ENCODE measurements around the gene BET1. TPM values are rescaled to one million over a fixed set of nuclear protein-coding genes. Genes with fewer than 3 reads are reported as not detected.

BET1 gene
- total RNA-seq, 1 experiment from 2014 or later, result 14.3 TPM

DNA sequence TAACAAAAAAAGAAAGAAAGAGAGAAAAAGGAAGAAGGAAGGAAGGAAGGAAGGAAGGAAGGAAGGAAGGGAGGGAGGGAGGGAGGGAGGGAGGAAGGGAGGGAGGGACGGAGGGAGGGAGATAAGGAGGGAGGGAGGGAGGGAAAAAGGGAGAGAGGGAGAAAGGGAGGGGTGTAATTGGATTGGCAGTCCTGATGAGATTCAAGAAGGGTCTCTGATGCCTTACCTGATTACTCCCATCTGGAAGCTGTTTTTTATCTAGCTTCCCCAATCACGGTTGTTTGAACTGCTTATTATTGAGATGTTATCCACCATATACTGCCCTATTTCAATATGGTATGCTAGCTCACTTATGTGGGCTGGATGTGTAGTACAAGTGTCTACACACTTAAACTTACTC is 55.3 kb downstream of the BET1 start:
- ChIA-PET POLR2A (no interaction called here), CTCF (no interaction called here)
- intact Hi-C loops (cut with micrococcal nuclease; ENCODE audit: unreplicated experiment), result no loop called here
- TF ChIP-seq TCF7L2 (IDR thresholded peaks at IDR 0.05; ENCODE audit: low read depth, low read length) (no peak), SIN3A (IDR thresholded peaks at IDR 0.05; ENCODE audit: borderline replicate concordance, insufficient read depth, low read depth, low read length) (no peak), POLR2AphosphoS5 (IDR thresholded peaks at IDR 0.05; ENCODE audit: low read depth, low read length) (no peak)
- TF ChIP-seq, protein P1, sequence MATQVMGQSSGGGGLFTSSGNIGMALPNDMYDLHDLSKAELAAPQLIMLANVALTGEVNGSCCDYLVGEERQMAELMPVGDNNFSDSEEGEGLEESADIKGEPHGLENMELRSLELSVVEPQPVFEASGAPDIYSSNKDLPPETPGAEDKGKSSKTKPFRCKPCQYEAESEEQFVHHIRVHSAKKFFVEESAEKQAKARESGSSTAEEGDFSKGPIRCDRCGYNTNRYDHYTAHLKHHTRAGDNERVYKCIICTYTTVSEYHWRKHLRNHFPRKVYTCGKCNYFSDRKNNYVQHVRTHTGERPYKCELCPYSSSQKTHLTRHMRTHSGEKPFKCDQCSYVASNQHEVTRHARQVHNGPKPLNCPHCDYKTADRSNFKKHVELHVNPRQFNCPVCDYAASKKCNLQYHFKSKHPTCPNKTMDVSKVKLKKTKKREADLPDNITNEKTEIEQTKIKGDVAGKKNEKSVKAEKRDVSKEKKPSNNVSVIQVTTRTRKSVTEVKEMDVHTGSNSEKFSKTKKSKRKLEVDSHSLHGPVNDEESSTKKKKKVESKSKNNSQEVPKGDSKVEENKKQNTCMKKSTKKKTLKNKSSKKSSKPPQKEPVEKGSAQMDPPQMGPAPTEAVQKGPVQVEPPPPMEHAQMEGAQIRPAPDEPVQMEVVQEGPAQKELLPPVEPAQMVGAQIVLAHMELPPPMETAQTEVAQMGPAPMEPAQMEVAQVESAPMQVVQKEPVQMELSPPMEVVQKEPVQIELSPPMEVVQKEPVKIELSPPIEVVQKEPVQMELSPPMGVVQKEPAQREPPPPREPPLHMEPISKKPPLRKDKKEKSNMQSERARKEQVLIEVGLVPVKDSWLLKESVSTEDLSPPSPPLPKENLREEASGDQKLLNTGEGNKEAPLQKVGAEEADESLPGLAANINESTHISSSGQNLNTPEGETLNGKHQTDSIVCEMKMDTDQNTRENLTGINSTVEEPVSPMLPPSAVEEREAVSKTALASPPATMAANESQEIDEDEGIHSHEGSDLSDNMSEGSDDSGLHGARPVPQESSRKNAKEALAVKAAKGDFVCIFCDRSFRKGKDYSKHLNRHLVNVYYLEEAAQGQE (IDR thresholded peaks at IDR 0.05; ENCODE audit: insufficient read depth in 1 of 2, low read depth in 2 of 2, low read length in 1 of 2), result no peak
- TF ChIP-seq, protein P2, sequence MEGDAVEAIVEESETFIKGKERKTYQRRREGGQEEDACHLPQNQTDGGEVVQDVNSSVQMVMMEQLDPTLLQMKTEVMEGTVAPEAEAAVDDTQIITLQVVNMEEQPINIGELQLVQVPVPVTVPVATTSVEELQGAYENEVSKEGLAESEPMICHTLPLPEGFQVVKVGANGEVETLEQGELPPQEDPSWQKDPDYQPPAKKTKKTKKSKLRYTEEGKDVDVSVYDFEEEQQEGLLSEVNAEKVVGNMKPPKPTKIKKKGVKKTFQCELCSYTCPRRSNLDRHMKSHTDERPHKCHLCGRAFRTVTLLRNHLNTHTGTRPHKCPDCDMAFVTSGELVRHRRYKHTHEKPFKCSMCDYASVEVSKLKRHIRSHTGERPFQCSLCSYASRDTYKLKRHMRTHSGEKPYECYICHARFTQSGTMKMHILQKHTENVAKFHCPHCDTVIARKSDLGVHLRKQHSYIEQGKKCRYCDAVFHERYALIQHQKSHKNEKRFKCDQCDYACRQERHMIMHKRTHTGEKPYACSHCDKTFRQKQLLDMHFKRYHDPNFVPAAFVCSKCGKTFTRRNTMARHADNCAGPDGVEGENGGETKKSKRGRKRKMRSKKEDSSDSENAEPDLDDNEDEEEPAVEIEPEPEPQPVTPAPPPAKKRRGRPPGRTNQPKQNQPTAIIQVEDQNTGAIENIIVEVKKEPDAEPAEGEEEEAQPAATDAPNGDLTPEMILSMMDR (IDR thresholded peaks at IDR 0.05), result no peak
- no peak for DNase-seq (ENCODE audit: low read depth, low spot score)
- Histone ChIP-seq H3K36me3 (ENCODE audit: control insufficient read depth, insufficient read depth, low read length) (no peaks in the 10 kb centered on the region), H3K4me3 (ENCODE audit: low read depth in 2 of 2, low read length in 2 of 2) (no peak overlapping the region), H3K9me3 (ENCODE audit: control insufficient read depth, insufficient read depth, low read depth, low read length) (no peaks in the 10 kb centered on the region), H3K27me3 (ENCODE audit: control insufficient read depth, insufficient read depth, low read length) (no peaks in the 10 kb centered on the region), H3K27ac (ENCODE audit: low read length) (no peak overlapping the region), H3K4me1 (ENCODE audit: control insufficient read depth, insufficient read depth, low read length) (no peaks in the 10 kb centered on the region)
- in situ Hi-C loops (cut with HindIII; ENCODE audit: low pct_unique_long_range_greater_than_20kb, low sequenced_read_pairs), result no loop called here
- BruUV-seq (replicated peaks), result no TSS peak
- ATAC-seq, result no peak

DNA sequence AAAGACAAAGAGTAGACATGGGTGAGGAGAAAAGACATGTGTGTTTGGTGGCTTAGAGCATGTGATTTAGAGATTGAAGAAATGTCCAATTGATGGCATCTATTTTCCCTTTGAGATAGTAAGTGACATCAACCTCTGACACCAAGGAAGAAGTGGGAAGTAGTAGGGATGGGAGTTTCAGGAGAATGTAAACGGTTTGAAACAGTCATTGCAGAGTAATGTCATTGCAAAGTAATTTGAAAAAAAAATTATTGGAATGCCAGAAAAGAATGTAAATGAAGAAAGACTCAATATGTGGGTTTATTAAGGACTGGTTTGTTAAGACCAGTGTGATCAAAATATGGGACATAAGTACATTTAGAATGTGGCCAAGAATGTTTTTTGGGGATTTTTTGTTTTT is 56.0 kb downstream of the BET1 start:
- ChIA-PET CTCF (no interaction called here), POLR2A (interaction anchor here (0.5 kb wide), 1 partner anchor 19 kb away, joined by 7 read pairs; no protein-coding TSS in a partner anchor)
- BruUV-seq (replicated peaks), result no TSS peak
- Histone ChIP-seq H3K4me3 (ENCODE audit: low read depth in 2 of 2, low read length in 2 of 2) (no peak overlapping the region), H3K36me3 (ENCODE audit: control insufficient read depth, insufficient read depth, low read length) (no peaks in the 10 kb centered on the region), H3K4me1 (ENCODE audit: control insufficient read depth, insufficient read depth, low read length) (no peaks in the 10 kb centered on the region), H3K27ac (ENCODE audit: low read length) (no peak overlapping the region), H3K9me3 (ENCODE audit: control insufficient read depth, insufficient read depth, low read depth, low read length) (no peaks in the 10 kb centered on the region), H3K27me3 (ENCODE audit: control insufficient read depth, insufficient read depth, low read length) (no peaks in the 10 kb centered on the region)
- DNase-seq (ENCODE audit: low read depth, low spot score), result no peak
- TF ChIP-seq TCF7L2 (IDR thresholded peaks at IDR 0.05; ENCODE audit: low read depth, low read length), result no peak
- TF ChIP-seq POLR2AphosphoS5 (IDR thresholded peaks at IDR 0.05; ENCODE audit: low read depth, low read length), result no peak
- TF ChIP-seq, protein P1 (IDR thresholded peaks at IDR 0.05; ENCODE audit: insufficient read depth in 1 of 2, low read depth in 2 of 2, low read length in 1 of 2), result no peak
- no peak for TF ChIP-seq SIN3A (IDR thresholded peaks at IDR 0.05; ENCODE audit: borderline replicate concordance, insufficient read depth, low read depth, low read length)
- TF ChIP-seq, protein P2 (IDR thresholded peaks at IDR 0.05), result no peak
- in situ Hi-C loops (cut with HindIII; ENCODE audit: low pct_unique_long_range_greater_than_20kb, low sequenced_read_pairs) (no loop called here), intact Hi-C loops (cut with micrococcal nuclease; ENCODE audit: unreplicated experiment) (no loop called here)
- ATAC-seq, result no peak
